HCT116 (cell line): Measurements from ENCODE around the gene NUDT14. TPM values are rescaled to one million over a fixed set of nuclear protein-coding genes. Genes with fewer than 3 reads are reported as not detected.

ENCODE experiments used
- ATAC-seq: fragments of 200-7000 bp; cut with Tn5 transposase; 2 replicates; pipeline ENCODE4 v1.9.1; 2020; ENCODE audit warnings: mild to moderate bottlenecking, moderate library complexity
- BruUV-seq: library from RNA; stranded (reverse); fragments of 400-500 nt; replicated peaks from 2 replicates; lab custom pipeline; 2021; lab: Mats Ljungman, UMichigan
- CTCF ChIA-PET: fragments of 300-600 bp; sonication (Branson Sonifier 250); formaldehyde crosslinking; loops from one replicate; lab custom pipeline; 2021; ENCODE audit warnings: antibody characterized with exemption; lab: Charles Lee
- POLR2A ChIA-PET: fragments of 300-600, 350-600 bp; sonication (Branson Sonifier 250); formaldehyde crosslinking; loops from one replicate; lab custom pipeline; 2021; ENCODE audit warnings: antibody characterized with exemption; lab: Charles Lee
- RAD21 ChIA-PET, 2 experiments: fragments of 300-600 bp; sonication (Branson Sonifier 250); formaldehyde crosslinking; loops; one replicate each; lab custom pipeline; 2023; ENCODE audit warnings: low total read pairs in 2 of 2; ENCODE audit not compliant: uncharacterized antibody in 2 of 2, unreplicated experiment in 2 of 2, low non-redundant PET in 1 of 2; lab: Charles Lee
- DNase-seq: peaks from one replicate; pipeline ENCODE4 v3.0.0-alpha.2; 2010; ENCODE audit warnings: low read depth, low spot score
- H2AFZ ChIP-seq: fragments of 200-600 bp; shearing (Covaris generic), sonication (generic); 2 replicates; pipeline ENCODE4 v1.6.1; 2017; ENCODE audit warnings: low read depth, mixed run types, mixed read lengths, antibody characterized with exemption, low read length; ENCODE audit not compliant: poor library complexity, severe bottlenecking
- H3K27ac ChIP-seq: 2 replicates; pipeline ENCODE4 v1.5.1; 2012; ENCODE audit warnings: low read depth, low read length
- H3K27me3 ChIP-seq: fragments of 200-600 bp; sonication (generic); 2 replicates; pipeline ENCODE4 v1.6.1; 2016; ENCODE audit warnings: mixed run types, low read length, mixed read lengths; ENCODE audit not compliant: insufficient read depth
- H3K36me3 ChIP-seq, 2 experiments: fragments of 200-500 bp in 1 of 2; fragments of 200-600 bp in 1 of 2; sonication (Bioruptor generic) in 1 of 2; sonication (generic) in 1 of 2; 2 replicates each; pipeline versions ENCODE4 v1.5.1 to v1.6.1; 2014 to 2016; ENCODE audit warnings: low read length in 2 of 2, inconsistent platforms in 1 of 2, mixed read lengths in 1 of 2, mixed run types in 1 of 2; ENCODE audit not compliant: insufficient read depth in 2 of 2, control insufficient read depth in 1 of 2
- H3K4me1 ChIP-seq, 2 experiments: fragments of 200-600 bp in 1 of 2; sonication (generic) in 1 of 2; 2 replicates each; pipeline versions ENCODE4 v1.5.1 to v1.6.1; 2012 to 2017; ENCODE audit warnings: low read length in 2 of 2, inconsistent platforms in 1 of 2, mild to moderate bottlenecking in 1 of 2, mixed read lengths in 1 of 2, mixed run types in 1 of 2, moderate library complexity in 1 of 2; ENCODE audit not compliant: insufficient read depth in 2 of 2, control insufficient read depth in 1 of 2
- H3K4me2 ChIP-seq: fragments of 200-600 bp; sonication (generic); 2 replicates; pipeline ENCODE4 v1.6.1; 2017; ENCODE audit warnings: mixed run types, low read length, mixed read lengths
- H3K4me3 ChIP-seq, 2 experiments: fragments of 200-600 bp in 1 of 2; sonication (generic) in 1 of 2; replicated peaks in 1 of 2; 2 replicates each; pipeline ENCODE4 v1.5.1; 2011 to 2016; ENCODE audit warnings: low read length in 2 of 2, control low read depth in 1 of 2, low read depth in 1 of 2, mild to moderate bottlenecking in 1 of 2, mixed read lengths in 1 of 2, mixed run types in 1 of 2
- H3K79me2 ChIP-seq: fragments of 200-600 bp; sonication (generic); 2 replicates; pipeline ENCODE4 v1.6.1; 2017; ENCODE audit warnings: mild to moderate bottlenecking, mixed run types, low read length, moderate library complexity, mixed read lengths; ENCODE audit not compliant: insufficient read depth
- H3K9ac ChIP-seq: fragments of 200-600 bp; sonication (generic); 2 replicates; pipeline ENCODE4 v1.6.1; 2016; ENCODE audit warnings: low read length, mixed read lengths
- H3K9me2 ChIP-seq: fragments of 200-600 bp; sonication (generic), shearing (Covaris generic); 2 replicates; pipeline ENCODE4 v1.6.1; 2017; ENCODE audit warnings: mixed run types, mild to moderate bottlenecking, moderate library complexity; ENCODE audit not compliant: insufficient read depth
- H3K9me3 ChIP-seq, 2 experiments: fragments of 200-500 bp in 1 of 2; fragments of 200-600 bp in 1 of 2; sonication (Bioruptor generic) in 1 of 2; sonication (generic) in 1 of 2; 2 replicates each; pipeline ENCODE4 v1.6.1; 2014 to 2017; ENCODE audit warnings: low read length in 2 of 2, mixed read lengths in 2 of 2, inconsistent platforms in 1 of 2, low read depth in 1 of 2, mild to moderate bottlenecking in 1 of 2, mixed run types in 1 of 2, moderate library complexity in 1 of 2; ENCODE audit not compliant: control insufficient read depth in 1 of 2, insufficient read depth in 1 of 2
- H4K20me1 ChIP-seq: fragments of 200-600 bp; sonication (generic), shearing (Covaris generic); 2 replicates; pipeline ENCODE4 v1.6.1; 2017; ENCODE audit warnings: mixed run types, mild to moderate bottlenecking, moderate library complexity; ENCODE audit not compliant: insufficient read depth
- EGR1 ChIP-seq: IDR thresholded peaks from 2 replicates; pipeline ENCODE4 v1.6.1; 2012; ENCODE audit warnings: low read depth
- EZH2 ChIP-seq: fragments of 200-600 bp; sonication (generic); IDR thresholded peaks from 2 replicates; pipeline ENCODE4 v1.6.1; 2017; ENCODE audit warnings: antibody characterized with exemption, mixed run types
- EZH2phosphoT487 ChIP-seq: fragments of 200-600 bp; IDR thresholded peaks from 2 replicates; pipeline ENCODE4 v1.6.1; 2018; ENCODE audit warnings: antibody characterized with exemption, borderline replicate concordance
- SIN3A ChIP-seq: IDR thresholded peaks from 2 replicates; pipeline ENCODE4 v1.6.1; 2012; ENCODE audit warnings: low read depth
- SP1 ChIP-seq: IDR thresholded peaks from 2 replicates; pipeline ENCODE4 v1.6.1; 2012; ENCODE audit warnings: low read depth
- SRF ChIP-seq: IDR thresholded peaks from 2 replicates; pipeline ENCODE4 v1.6.1; 2012; ENCODE audit warnings: low read depth
- TCF7L2 ChIP-seq: IDR thresholded peaks from 2 replicates; pipeline ENCODE4 v1.7.0; 2011; ENCODE audit warnings: borderline replicate concordance, inconsistent platforms; ENCODE audit not compliant: insufficient read depth, insufficient read length; ENCODE audit errors: extremely low read depth
- YY1 ChIP-seq: IDR thresholded peaks from 2 replicates; pipeline ENCODE4 v1.6.1; 2011; ENCODE audit warnings: low read length, low read depth, moderate library complexity, mild to moderate bottlenecking; ENCODE audit not compliant: insufficient replicate concordance; ENCODE audit errors: extremely low read depth
- ZFX ChIP-seq: fragments of 450-650 bp; IDR thresholded peaks from 2 replicates; pipeline ENCODE4 v1.6.1; 2017
- ZNF274 ChIP-seq: fragments of 200-500 bp; sonication (Bioruptor generic); IDR thresholded peaks from 2 replicates; pipeline ENCODE4 v1.6.1; 2014; ENCODE audit warnings: mild to moderate bottlenecking, low read depth, low read length, inconsistent platforms
- intact Hi-C: fragments of 100-400 bp; cut with micrococcal nuclease; formaldehyde crosslinking; loops from 2 replicates; pipeline ENCODE4 v1.10.0; 2022
- total RNA-seq: library from RNA; stranded (reverse); gene quantifications from one replicate; pipeline ENCODE4 v1.2.1, GENCODE V29; 2021; ENCODE audit not compliant: unreplicated experiment
- TF ChIP-seq, protein P1 (sequence below): IDR thresholded peaks from 2 replicates; pipeline ENCODE4 v1.6.1; 2012
- TF ChIP-seq, protein P2 (sequence below): IDR thresholded peaks from 2 replicates; pipeline ENCODE4 v1.6.1; 2011; ENCODE audit warnings: mild to moderate bottlenecking, low read length, moderate library complexity; ENCODE audit not compliant: insufficient replicate concordance; ENCODE audit errors: extremely low read depth
- TF ChIP-seq, protein P3 (sequence below): IDR thresholded peaks from 2 replicates; pipeline ENCODE4 v1.6.1; 2012
- TF ChIP-seq, protein P4 (sequence below): IDR thresholded peaks from 2 replicates; pipeline ENCODE4 v1.6.1; 2012; ENCODE audit warnings: low read depth

NUDT14 gene
- total RNA-seq, 1 experiment from 2014 or later: 56.1 TPM

DNA sequence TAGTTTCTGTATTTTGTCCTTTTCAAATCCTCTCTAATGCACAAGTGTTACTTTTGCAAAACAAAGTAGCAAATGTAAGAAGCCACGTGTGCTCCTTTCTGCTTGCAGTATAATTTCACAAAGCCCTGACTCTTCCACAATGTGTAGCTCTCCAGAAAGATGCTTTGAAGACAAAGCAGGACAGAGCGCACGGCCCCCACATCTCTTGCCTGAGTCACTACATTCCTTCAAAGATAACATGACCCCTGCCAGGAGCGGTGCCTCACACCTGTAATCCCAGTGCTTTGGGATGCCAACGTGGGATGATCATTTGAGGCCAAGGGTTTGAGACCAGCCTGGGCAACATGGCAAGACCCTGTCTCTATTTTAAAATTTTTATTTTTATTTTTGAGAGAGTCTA is 53.1 kb downstream of the NUDT14 start (continued):
- TF ChIP-seq, protein P1, sequence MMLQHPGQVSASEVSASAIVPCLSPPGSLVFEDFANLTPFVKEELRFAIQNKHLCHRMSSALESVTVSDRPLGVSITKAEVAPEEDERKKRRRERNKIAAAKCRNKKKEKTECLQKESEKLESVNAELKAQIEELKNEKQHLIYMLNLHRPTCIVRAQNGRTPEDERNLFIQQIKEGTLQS: no peak
- TF ChIP-seq EZH2 (no peak), SRF (no peak), ZNF274 (no peak), EGR1 (no peak), EZH2phosphoT487 (no peak), SIN3A (no peak)
- TF ChIP-seq, protein P2, sequence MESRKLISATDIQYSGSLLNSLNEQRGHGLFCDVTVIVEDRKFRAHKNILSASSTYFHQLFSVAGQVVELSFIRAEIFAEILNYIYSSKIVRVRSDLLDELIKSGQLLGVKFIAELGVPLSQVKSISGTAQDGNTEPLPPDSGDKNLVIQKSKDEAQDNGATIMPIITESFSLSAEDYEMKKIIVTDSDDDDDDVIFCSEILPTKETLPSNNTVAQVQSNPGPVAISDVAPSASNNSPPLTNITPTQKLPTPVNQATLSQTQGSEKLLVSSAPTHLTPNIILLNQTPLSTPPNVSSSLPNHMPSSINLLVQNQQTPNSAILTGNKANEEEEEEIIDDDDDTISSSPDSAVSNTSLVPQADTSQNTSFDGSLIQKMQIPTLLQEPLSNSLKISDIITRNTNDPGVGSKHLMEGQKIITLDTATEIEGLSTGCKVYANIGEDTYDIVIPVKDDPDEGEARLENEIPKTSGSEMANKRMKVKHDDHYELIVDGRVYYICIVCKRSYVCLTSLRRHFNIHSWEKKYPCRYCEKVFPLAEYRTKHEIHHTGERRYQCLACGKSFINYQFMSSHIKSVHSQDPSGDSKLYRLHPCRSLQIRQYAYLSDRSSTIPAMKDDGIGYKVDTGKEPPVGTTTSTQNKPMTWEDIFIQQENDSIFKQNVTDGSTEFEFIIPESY: no peak
- TF ChIP-seq, protein P3, sequence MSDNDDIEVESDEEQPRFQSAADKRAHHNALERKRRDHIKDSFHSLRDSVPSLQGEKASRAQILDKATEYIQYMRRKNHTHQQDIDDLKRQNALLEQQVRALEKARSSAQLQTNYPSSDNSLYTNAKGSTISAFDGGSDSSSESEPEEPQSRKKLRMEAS: no peak

DNA sequence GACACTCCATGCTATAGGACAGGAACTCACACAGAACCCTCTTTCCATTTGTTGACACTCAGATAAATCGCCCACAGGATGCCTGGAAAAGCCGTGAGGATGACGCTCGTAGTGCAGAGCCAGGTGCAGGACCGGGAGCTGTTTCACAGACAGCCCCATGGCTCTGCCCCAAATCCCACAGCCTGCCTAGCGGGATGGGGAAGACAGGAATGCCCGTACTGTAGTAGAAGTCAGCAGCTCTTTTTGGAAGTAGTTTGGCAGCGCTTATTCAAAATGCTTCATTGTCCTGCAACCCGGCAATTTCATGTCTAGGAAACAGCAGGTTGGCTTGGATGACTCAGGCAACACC is 54.2 kb downstream of the NUDT14 start:
- Histone ChIP-seq H4K20me1 (no peaks in the 10 kb centered on the region), H3K27me3 (no peaks in the 10 kb centered on the region), H3K4me1 (no peaks in the 10 kb centered on the region), H2AFZ (no peak overlapping the region), H3K4me3 (no peak overlapping the region), H3K9me2 (no peaks in the 10 kb centered on the region), H3K27ac (no peak overlapping the region), H3K9ac (no peak overlapping the region), H3K9me3 (peaks cover 4 to 8% of the 10 kb centered on the region in 2 experiments; a peak in 2 of 4 replicates), H3K36me3 (no peaks in the 10 kb centered on the region), H3K4me2 (no peak overlapping the region), H3K79me2 (no peaks in the 10 kb centered on the region)
- ChIA-PET RAD21 (no interaction called here), CTCF (no interaction called here), POLR2A (no interaction called here)
- no TSS peak for BruUV-seq
- intact Hi-C loops: no loop called here
- DNase-seq: no peak
- no peak for ATAC-seq
- no peak for TF ChIP-seq YY1
- no peak for TF ChIP-seq ZFX
- no peak for TF ChIP-seq SP1
- no peak for TF ChIP-seq EGR1
- no peak for TF ChIP-seq TCF7L2
- TF ChIP-seq, protein P4, sequence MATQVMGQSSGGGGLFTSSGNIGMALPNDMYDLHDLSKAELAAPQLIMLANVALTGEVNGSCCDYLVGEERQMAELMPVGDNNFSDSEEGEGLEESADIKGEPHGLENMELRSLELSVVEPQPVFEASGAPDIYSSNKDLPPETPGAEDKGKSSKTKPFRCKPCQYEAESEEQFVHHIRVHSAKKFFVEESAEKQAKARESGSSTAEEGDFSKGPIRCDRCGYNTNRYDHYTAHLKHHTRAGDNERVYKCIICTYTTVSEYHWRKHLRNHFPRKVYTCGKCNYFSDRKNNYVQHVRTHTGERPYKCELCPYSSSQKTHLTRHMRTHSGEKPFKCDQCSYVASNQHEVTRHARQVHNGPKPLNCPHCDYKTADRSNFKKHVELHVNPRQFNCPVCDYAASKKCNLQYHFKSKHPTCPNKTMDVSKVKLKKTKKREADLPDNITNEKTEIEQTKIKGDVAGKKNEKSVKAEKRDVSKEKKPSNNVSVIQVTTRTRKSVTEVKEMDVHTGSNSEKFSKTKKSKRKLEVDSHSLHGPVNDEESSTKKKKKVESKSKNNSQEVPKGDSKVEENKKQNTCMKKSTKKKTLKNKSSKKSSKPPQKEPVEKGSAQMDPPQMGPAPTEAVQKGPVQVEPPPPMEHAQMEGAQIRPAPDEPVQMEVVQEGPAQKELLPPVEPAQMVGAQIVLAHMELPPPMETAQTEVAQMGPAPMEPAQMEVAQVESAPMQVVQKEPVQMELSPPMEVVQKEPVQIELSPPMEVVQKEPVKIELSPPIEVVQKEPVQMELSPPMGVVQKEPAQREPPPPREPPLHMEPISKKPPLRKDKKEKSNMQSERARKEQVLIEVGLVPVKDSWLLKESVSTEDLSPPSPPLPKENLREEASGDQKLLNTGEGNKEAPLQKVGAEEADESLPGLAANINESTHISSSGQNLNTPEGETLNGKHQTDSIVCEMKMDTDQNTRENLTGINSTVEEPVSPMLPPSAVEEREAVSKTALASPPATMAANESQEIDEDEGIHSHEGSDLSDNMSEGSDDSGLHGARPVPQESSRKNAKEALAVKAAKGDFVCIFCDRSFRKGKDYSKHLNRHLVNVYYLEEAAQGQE: no peak
